OCI-LY1 (cell line): ENCODE results near the gene VSIG10L2.

Experiments used
- H2AFZ ChIP-seq: fragments of 200-600 bp; sonication (generic), shearing (Covaris generic); 2 replicates; pipeline ENCODE4 v1.6.0; 2014; ENCODE audit warnings: antibody characterized with exemption, mild to moderate bottlenecking, low read length
- H3F3A ChIP-seq: fragments of 200-600 bp; sonication (generic), shearing (Covaris generic); 2 replicates; pipeline ENCODE4 v1.6.0; 2014; ENCODE audit warnings: mild to moderate bottlenecking, antibody characterized with exemption, low read length, moderate library complexity; ENCODE audit not compliant: insufficient read depth
- H3K27ac ChIP-seq: fragments of 200-600 bp; sonication (generic); 2 replicates; pipeline ENCODE4 v1.5.1; 2014; ENCODE audit warnings: low read length, mixed run types, mild to moderate bottlenecking, low read depth; ENCODE audit not compliant: poor library complexity, severe bottlenecking
- H3K27me3 ChIP-seq: fragments of 200-600 bp; sonication (generic); 2 replicates; pipeline ENCODE4 v1.6.0; 2014; ENCODE audit warnings: antibody characterized with exemption, mild to moderate bottlenecking, low read length, moderate library complexity; ENCODE audit not compliant: insufficient read depth
- H3K36me3 ChIP-seq: fragments of 200-600 bp; sonication (generic); 2 replicates; pipeline ENCODE4 v1.6.1; 2014; ENCODE audit warnings: mild to moderate bottlenecking, antibody characterized with exemption, low read length, moderate library complexity, mixed read lengths; ENCODE audit not compliant: insufficient read depth
- H3K4me1 ChIP-seq: fragments of 200-600 bp; sonication (generic); 2 replicates; pipeline ENCODE4 v1.5.1; 2014; ENCODE audit warnings: mild to moderate bottlenecking, low read length, moderate library complexity; ENCODE audit not compliant: insufficient read depth, severe bottlenecking
- H3K4me2 ChIP-seq: fragments of 200-600 bp; sonication (generic), shearing (Covaris generic); 2 replicates; pipeline ENCODE4 v1.6.1; 2014; ENCODE audit warnings: low read length
- H3K4me3 ChIP-seq: fragments of 200-600 bp; sonication (generic); 2 replicates; pipeline ENCODE4 v1.5.1; 2014; ENCODE audit warnings: low read length, low read depth, mild to moderate bottlenecking, mixed read lengths; ENCODE audit not compliant: poor library complexity, severe bottlenecking
- H3K79me2 ChIP-seq: fragments of 200-600 bp; shearing (Covaris generic); 2 replicates; pipeline ENCODE4 v1.6.1; 2016; ENCODE audit warnings: mixed run types, low read length, mixed read lengths; ENCODE audit not compliant: insufficient read depth
- H3K9ac ChIP-seq: fragments of 200-600 bp; sonication (generic), shearing (Covaris generic); 2 replicates; pipeline ENCODE4 v1.6.1; 2014; ENCODE audit warnings: mild to moderate bottlenecking, low read length, mixed read lengths
- H3K9me2 ChIP-seq: fragments of 200-600 bp; sonication (generic), shearing (Covaris generic); 2 replicates; pipeline ENCODE4 v1.6.1; 2014; ENCODE audit warnings: low read depth, mild to moderate bottlenecking, low read length, mixed read lengths
- H3K9me3 ChIP-seq: fragments of 200-600 bp; shearing (Covaris generic); 2 replicates; pipeline ENCODE4 v1.6.1; 2014; ENCODE audit warnings: low read length, mixed read lengths
- H4K20me1 ChIP-seq: fragments of 200-600 bp; sonication (generic), shearing (Covaris generic); 2 replicates; pipeline ENCODE4 v1.6.0; 2016; ENCODE audit warnings: mild to moderate bottlenecking, low read length; ENCODE audit not compliant: insufficient read depth
- EZH2 ChIP-seq: fragments of 200-600 bp; sonication (generic), shearing (Covaris generic); IDR thresholded peaks from 2 replicates; pipeline ENCODE4 v1.8.0; 2017; ENCODE audit warnings: borderline replicate concordance, mixed run types, mild to moderate bottlenecking, antibody characterized with exemption, low read length, moderate library complexity, mixed read lengths
- TF ChIP-seq, protein P1 (sequence below): fragments of 200-600 bp; sonication (generic), shearing (Covaris generic); IDR thresholded peaks from 2 replicates; pipeline ENCODE4 v1.5.1; 2017; ENCODE audit warnings: mild to moderate bottlenecking, antibody characterized with exemption, low read length, moderate library complexity, mixed read lengths

The VSIG10L2 gene

DNA sequence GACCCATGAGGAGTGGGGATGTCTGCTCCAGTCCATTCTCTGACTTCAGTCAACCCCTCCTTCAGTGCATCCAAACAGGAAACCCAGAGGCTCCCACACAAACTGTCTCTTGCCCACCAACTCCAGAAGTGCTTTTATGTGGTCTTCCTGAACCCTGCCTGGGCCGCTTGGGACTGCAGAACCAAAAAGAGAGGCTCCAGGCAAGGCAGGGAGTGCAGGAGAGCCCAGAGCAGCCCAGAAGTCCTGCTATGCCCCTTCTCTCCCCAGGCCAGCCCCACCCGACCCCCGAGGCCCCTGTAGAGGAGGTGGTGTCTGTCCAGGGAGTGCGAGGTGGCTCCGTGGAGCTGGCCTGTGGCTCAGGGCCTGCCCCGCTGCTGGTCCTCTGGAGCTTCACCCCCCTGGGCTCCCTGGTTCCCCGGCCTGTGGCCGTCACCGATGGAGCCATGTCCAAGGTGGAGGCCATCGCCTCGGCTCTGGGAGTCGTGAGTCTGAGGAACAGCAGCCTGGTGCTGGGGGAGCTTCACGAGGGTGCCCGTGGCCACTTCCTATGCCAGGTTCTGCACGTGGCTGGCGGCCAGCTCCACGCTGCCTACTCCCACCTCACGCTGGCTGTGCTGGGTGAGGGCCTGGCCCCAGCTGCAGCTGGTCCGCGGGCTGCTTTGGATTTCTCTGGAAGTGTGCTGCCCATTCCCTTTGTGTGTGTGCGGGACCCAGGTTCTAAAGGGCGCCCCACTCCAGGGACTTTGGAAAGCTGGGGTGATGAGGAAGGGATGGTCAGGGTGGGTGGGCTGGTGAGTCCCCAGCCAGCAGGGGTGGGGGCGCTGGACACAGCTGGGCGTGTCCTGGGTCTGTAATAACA lies 1.8 kb downstream of the VSIG10L2 start:
- H2AFZ ChIP-seq, result no peak overlapping the region
- no peaks in the 10 kb centered on the region for H3K27me3 ChIP-seq
- no peak overlapping the region for H3K27ac ChIP-seq
- H3K4me2 ChIP-seq, result no peak overlapping the region
- TF ChIP-seq, protein P1, sequence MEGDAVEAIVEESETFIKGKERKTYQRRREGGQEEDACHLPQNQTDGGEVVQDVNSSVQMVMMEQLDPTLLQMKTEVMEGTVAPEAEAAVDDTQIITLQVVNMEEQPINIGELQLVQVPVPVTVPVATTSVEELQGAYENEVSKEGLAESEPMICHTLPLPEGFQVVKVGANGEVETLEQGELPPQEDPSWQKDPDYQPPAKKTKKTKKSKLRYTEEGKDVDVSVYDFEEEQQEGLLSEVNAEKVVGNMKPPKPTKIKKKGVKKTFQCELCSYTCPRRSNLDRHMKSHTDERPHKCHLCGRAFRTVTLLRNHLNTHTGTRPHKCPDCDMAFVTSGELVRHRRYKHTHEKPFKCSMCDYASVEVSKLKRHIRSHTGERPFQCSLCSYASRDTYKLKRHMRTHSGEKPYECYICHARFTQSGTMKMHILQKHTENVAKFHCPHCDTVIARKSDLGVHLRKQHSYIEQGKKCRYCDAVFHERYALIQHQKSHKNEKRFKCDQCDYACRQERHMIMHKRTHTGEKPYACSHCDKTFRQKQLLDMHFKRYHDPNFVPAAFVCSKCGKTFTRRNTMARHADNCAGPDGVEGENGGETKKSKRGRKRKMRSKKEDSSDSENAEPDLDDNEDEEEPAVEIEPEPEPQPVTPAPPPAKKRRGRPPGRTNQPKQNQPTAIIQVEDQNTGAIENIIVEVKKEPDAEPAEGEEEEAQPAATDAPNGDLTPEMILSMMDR, result no peak
- TF ChIP-seq EZH2, result no peak
- H3K36me3 ChIP-seq, result no peaks in the 10 kb centered on the region
- no peaks in the 10 kb centered on the region for H3K4me1 ChIP-seq
- H3K4me3 ChIP-seq, result no peak overlapping the region
- no peaks in the 10 kb centered on the region for H3F3A ChIP-seq
- no peak overlapping the region for H3K9ac ChIP-seq
- H3K79me2 ChIP-seq, result no peaks in the 10 kb centered on the region
- H3K9me3 ChIP-seq, result no peaks in the 10 kb centered on the region
- no peaks in the 10 kb centered on the region for H3K9me2 ChIP-seq
- no peaks in the 10 kb centered on the region for H4K20me1 ChIP-seq

DNA sequence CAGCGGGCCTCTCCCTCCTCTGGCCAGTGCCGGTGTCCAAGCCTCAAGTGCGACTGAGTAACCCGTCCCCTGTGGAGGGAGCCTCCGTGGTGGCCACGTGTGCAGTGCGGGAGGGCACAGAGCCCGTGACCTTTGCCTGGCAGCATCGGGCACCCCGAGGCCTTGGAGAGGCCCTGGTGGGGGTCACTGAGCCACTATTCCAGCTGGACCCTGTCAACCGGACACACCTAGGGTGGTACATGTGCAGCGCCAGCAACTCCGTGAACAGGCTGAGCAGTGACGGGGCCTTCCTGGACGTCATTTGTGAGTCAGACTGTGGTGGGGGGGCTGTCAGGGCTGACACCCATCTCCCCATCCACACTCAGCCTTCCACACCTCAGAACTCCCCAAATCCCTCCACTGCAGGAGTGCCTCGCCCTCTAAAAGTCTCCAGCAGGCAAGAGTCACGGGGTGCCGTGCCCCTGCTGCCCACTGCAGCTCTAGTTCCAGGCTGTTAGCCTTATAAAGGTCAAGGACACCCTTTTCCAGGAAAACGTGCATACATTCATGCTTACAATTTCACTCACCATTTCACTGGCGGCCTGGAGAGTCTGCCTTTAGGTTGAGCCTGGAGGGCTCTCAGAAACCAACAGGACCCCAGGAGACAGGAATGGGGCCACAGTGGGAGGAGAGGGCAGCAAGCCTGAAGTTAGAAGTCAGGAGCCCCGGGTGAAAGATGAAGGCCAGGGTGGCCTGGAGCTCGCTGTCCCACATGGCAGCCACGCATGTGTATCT lies 2.6 kb downstream of the VSIG10L2 start:
- no peaks in the 10 kb centered on the region for H3K9me3 ChIP-seq
- H4K20me1 ChIP-seq, result no peaks in the 10 kb centered on the region
- H3K4me2 ChIP-seq, result no peak overlapping the region
- no peak overlapping the region for H3K4me3 ChIP-seq
- H3K79me2 ChIP-seq, result no peaks in the 10 kb centered on the region
- H3F3A ChIP-seq, result no peaks in the 10 kb centered on the region
- no peak overlapping the region for H3K9ac ChIP-seq
- H2AFZ ChIP-seq, result no peak overlapping the region
- no peaks in the 10 kb centered on the region for H3K9me2 ChIP-seq
- H3K27me3 ChIP-seq, result no peaks in the 10 kb centered on the region
- TF ChIP-seq EZH2, result no peak
- TF ChIP-seq, protein P1, result no peak
- no peak overlapping the region for H3K27ac ChIP-seq
- no peaks in the 10 kb centered on the region for H3K4me1 ChIP-seq
- H3K36me3 ChIP-seq, result no peaks in the 10 kb centered on the region

DNA sequence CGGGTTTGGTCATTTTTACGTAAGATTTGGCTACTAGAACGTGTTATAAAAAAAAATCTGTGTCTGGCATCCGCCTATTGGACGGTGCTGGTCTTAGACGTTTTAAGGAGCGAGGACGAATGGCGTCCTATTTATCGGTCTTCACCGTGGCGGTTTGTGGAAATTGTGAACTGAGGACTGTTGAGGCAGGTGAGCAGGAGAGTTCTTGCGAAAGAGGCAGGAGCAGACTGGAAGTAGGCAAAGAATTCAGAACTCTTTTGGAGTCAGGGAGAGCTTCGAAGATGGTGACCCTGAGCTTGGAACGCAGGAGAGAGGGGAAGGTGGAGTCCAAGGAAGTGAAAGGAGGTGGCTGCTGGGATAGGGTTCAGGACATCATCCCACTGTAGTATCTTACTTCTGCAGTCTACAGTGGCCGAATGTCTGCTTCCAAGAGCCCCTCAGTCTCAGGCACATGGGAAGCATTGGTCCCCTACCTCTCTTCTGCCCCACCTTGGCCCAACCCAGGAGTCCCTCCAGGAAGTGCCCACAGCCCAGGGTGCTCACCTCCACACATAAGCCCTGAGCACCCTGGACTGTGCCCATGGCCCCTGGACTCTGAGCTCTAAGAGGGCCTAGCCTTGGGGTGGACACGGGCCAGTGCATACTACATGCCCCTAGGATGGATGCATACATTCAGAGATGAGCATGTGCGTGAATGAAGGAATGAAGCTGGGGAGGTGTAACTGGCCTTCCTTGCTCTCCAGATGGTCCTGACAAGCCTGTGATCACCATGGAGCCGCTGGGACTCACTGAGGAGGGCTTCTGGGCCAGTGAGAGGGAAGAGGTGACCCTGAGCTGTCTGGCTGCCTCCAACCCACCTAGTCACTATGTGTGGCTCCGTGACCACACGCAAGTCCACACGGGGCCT lies 3.7 kb downstream of the VSIG10L2 start:
- Histone ChIP-seq H3K36me3 (no peaks in the 10 kb centered on the region), H3K4me2 (no peak overlapping the region), H3K27me3 (no peaks in the 10 kb centered on the region), H3K79me2 (no peaks in the 10 kb centered on the region), H3K4me1 (no peaks in the 10 kb centered on the region), H4K20me1 (no peaks in the 10 kb centered on the region), H3K9me3 (no peaks in the 10 kb centered on the region), H3K27ac (no peak overlapping the region), H3K9ac (no peak overlapping the region), H3K4me3 (no peak overlapping the region), H3K9me2 (no peaks in the 10 kb centered on the region), H2AFZ (no peak overlapping the region), H3F3A (no peaks in the 10 kb centered on the region)
- no peak for TF ChIP-seq EZH2
- TF ChIP-seq, protein P1, result no peak
